ENCODE measurements around the gene RHOF.
"Not testable (repeated sequence)": the region's sequence is repeated elsewhere in the genome, so short reads cannot be mapped to it uniquely, and the experiment has no call there.

RHOF gene

GRCh38 chr12:121791671-121792551 is 1.6 kb downstream of the RHOF start:
- DNase-seq = no peak

GRCh38 chr12:121790785-121791184 is 2.7 kb downstream of the RHOF start:
- DNase-seq = not testable (repeated sequence)

- DNase-seq = peak; percentile 93
Measured at GRCh38 chr12:121789800-121790728, 3.4 kb downstream of the RHOF start.

- no peak for DNase-seq
Measured at GRCh38 chr12:121789233-121789781, 4.2 kb downstream of the RHOF start.

- DNase-seq = no peak
Measured at GRCh38 chr12:121788176-121788818, 5.2 kb downstream of the RHOF start.

- no peak for DNase-seq
Measured at GRCh38 chr12:121787063-121788025, 6.1 kb downstream of the RHOF start.

- peak; percentile 57 for DNase-seq
Measured at GRCh38 chr12:121786440-121786825, 7.1 kb downstream of the RHOF start.

GRCh38 chr12:121784460-121784859 is 9.0 kb downstream of the RHOF start:
- DNase-seq = no peak

- no peak for DNase-seq
Measured at GRCh38 chr12:121783766-121784165, 9.7 kb downstream of the RHOF start.

GRCh38 chr12:121781998-121782979 is 11.2 kb downstream of the RHOF start:
- peak; percentile 74 for DNase-seq

GRCh38 chr12:121781484-121781997 is 11.9 kb downstream of the RHOF start:
- no peak for DNase-seq

- DNase-seq = no peak
Measured at GRCh38 chr12:121780429-121780828, 13.1 kb downstream of the RHOF start.

GRCh38 chr12:121779422-121779895 is 14.0 kb downstream of the RHOF start:
- no peak for DNase-seq

GRCh38 chr12:121778567-121779421 is 14.7 kb downstream of the RHOF start:
- no peak for DNase-seq

GRCh38 chr12:121776190-121777098 is 17.0 kb downstream of the RHOF start:
- DNase-seq = peak; percentile 92

GRCh38 chr12:121775501-121775900 is 18.0 kb downstream of the RHOF start:
- DNase-seq = no peak

GRCh38 chr12:121774968-121775474 is 18.5 kb downstream of the RHOF start:
- no peak for DNase-seq
